ENCODE measurements around the gene PELI2.

DNA sequence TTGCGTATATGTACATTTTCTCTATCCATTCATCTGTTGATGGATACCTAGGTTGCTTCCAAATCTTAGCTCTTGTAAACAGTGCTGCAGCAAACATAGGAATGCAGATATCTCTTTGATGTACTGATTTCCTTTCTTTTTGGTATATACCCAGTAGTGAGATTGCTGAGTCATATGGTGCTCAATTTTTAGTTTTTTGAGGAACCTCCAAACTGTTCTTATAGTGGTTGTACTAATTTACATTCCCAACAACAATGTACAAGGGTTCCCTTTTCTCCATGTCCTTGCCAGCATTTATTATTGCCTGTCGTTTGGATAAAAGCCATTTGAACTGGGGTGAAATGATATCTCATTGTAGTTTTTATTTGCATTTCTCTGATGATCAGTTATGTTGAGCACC, 44.3 kb downstream of the PELI2 start:
- TF ChIP-seq CTCF (IDR thresholded peaks at IDR 0.05 in 2 of 3, conservative IDR thresholded peaks at IDR 0.05 in 1 of 3; ENCODE audit: borderline replicate concordance in 1 of 3, insufficient read depth in 1 of 3, low read depth in 2 of 3, low read length in 2 of 3) (no peak), ZNF274 (IDR thresholded peaks at IDR 0.05; ENCODE audit: low read depth, low read length) (no peak), RAD21 (IDR thresholded peaks at IDR 0.05; ENCODE audit: low read depth) (no peak), TCF7L2 (IDR thresholded peaks at IDR 0.05; ENCODE audit: borderline replicate concordance, extremely low read depth, insufficient read depth, insufficient read length) (no peak), ZFX (IDR thresholded peaks at IDR 0.05) (no peak), POLR2A (IDR thresholded peaks at IDR 0.05; ENCODE audit: borderline replicate concordance, extremely low read depth, insufficient read depth, insufficient read length) (no peak), POLR2AphosphoS5 (IDR thresholded peaks at IDR 0.05; ENCODE audit: low read depth, low read length) (no peak), SP1 (IDR thresholded peaks at IDR 0.05; ENCODE audit: low read depth) (no peak)
- TF ChIP-seq, protein P1, sequence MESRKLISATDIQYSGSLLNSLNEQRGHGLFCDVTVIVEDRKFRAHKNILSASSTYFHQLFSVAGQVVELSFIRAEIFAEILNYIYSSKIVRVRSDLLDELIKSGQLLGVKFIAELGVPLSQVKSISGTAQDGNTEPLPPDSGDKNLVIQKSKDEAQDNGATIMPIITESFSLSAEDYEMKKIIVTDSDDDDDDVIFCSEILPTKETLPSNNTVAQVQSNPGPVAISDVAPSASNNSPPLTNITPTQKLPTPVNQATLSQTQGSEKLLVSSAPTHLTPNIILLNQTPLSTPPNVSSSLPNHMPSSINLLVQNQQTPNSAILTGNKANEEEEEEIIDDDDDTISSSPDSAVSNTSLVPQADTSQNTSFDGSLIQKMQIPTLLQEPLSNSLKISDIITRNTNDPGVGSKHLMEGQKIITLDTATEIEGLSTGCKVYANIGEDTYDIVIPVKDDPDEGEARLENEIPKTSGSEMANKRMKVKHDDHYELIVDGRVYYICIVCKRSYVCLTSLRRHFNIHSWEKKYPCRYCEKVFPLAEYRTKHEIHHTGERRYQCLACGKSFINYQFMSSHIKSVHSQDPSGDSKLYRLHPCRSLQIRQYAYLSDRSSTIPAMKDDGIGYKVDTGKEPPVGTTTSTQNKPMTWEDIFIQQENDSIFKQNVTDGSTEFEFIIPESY (IDR thresholded peaks at IDR 0.05; ENCODE audit: extremely low read depth, insufficient replicate concordance, low read length): no peak
